Gastroesophageal sphincter (tissue), 3 donors: ENCODE results near the gene PIGX.

ENCODE experiments used
- EP300 ChIP-seq: sonication (generic); formaldehyde crosslinking; IDR thresholded peaks from one replicate; pipeline ENCODE4 v1.6.1; 2017; ENCODE audit warnings: antibody characterized with exemption, mild to moderate bottlenecking
- POLR2A ChIP-seq, 2 donors: fragments of 450-650 bp; IDR thresholded peaks; one replicate each; pipeline ENCODE4 v1.6.1; 2017; ENCODE audit warnings: antibody characterized with exemption in 2 of 2, mild to moderate bottlenecking in 2 of 2, moderate library complexity in 1 of 2
- POLR2AphosphoS5 ChIP-seq: sonication (generic); formaldehyde crosslinking; IDR thresholded peaks from one replicate; pipeline ENCODE4 v1.6.1; 2017; ENCODE audit warnings: antibody characterized with exemption
- TF ChIP-seq, protein P1 (sequence below), 4 experiments: fragments of 200-600 bp in 2 of 4; fragments of 450-650 bp in 2 of 4; sonication (generic) in 1 of 4; IDR thresholded peaks; one replicate each; pipeline ENCODE4 v1.5.1; 2017 to 2019; ENCODE audit warnings: antibody characterized with exemption in 4 of 4, mild to moderate bottlenecking in 2 of 4, moderate library complexity in 2 of 4

DNA sequence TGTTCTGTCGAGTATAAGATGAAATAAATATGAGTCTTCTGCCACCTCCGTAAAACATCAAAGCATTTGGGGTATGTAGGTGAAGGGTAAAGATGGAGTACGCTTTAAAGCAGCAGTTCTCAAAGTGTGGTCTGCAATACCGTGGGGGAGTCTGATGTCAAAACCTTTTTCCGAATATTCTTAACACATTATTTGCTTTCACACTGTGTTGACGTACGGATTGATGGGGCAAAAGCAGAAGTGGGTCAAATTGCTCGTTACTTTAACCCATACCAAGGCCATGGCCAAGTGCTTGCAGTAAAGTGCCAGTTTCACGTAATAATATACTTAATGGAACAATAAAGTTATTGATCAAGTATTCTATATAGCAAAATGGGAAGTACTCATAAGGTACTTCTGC lies 63.8 kb downstream of the PIGX start:
- TF ChIP-seq, protein P1, sequence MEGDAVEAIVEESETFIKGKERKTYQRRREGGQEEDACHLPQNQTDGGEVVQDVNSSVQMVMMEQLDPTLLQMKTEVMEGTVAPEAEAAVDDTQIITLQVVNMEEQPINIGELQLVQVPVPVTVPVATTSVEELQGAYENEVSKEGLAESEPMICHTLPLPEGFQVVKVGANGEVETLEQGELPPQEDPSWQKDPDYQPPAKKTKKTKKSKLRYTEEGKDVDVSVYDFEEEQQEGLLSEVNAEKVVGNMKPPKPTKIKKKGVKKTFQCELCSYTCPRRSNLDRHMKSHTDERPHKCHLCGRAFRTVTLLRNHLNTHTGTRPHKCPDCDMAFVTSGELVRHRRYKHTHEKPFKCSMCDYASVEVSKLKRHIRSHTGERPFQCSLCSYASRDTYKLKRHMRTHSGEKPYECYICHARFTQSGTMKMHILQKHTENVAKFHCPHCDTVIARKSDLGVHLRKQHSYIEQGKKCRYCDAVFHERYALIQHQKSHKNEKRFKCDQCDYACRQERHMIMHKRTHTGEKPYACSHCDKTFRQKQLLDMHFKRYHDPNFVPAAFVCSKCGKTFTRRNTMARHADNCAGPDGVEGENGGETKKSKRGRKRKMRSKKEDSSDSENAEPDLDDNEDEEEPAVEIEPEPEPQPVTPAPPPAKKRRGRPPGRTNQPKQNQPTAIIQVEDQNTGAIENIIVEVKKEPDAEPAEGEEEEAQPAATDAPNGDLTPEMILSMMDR (IDR thresholded peaks at IDR 0.05) = no peak
- TF ChIP-seq POLR2AphosphoS5 (no peak), POLR2A (IDR thresholded peaks at IDR 0.05) (no peak), EP300 (no peak)
